DND-41 (cell line): Measurements from ENCODE around the gene GREB1.

Source experiments
- ATAC-seq: fragments of 200-7000 bp; cut with Tn5 transposase; 3 replicates; pipeline ENCODE4 v1.9.1; 2021; ENCODE audit warnings: low read depth; ENCODE audit not compliant: insufficient read depth
- DNase-seq: peaks from one replicate; pipeline ENCODE4 v3.0.0-alpha.2; 2020
- H2AFZ ChIP-seq: 2 replicates; pipeline ENCODE4 v1.6.0; 2012; ENCODE audit warnings: low read depth, low read length
- H3K27ac ChIP-seq: 2 replicates; pipeline ENCODE4 v1.5.1; 2012; ENCODE audit warnings: low read length, inconsistent platforms
- H3K27me3 ChIP-seq: fragments of 200-600 bp; sonication (generic); 2 replicates; pipeline ENCODE4 v1.6.0; 2012; ENCODE audit warnings: low read length, mild to moderate bottlenecking, inconsistent platforms; ENCODE audit not compliant: insufficient read depth, poor library complexity
- H3K36me3 ChIP-seq: 2 replicates; pipeline ENCODE4 v1.5.1; 2012; ENCODE audit warnings: low read length, inconsistent platforms; ENCODE audit not compliant: insufficient read depth
- H3K4me1 ChIP-seq: 2 replicates; pipeline ENCODE4 v1.5.1; 2012; ENCODE audit warnings: mild to moderate bottlenecking, low read length; ENCODE audit not compliant: insufficient read depth
- H3K4me2 ChIP-seq: 2 replicates; pipeline ENCODE4 v1.6.0; 2012; ENCODE audit warnings: mild to moderate bottlenecking, moderate library complexity, low read length, inconsistent platforms; ENCODE audit not compliant: insufficient read depth
- H3K4me3 ChIP-seq, 2 experiments: fragments of 200-600 bp in 1 of 2; shearing (Covaris generic) in 1 of 2; 2 replicates each; pipeline ENCODE4 v1.5.1; 2012 to 2016; ENCODE audit warnings: inconsistent platforms in 2 of 2, low read length in 2 of 2, mild to moderate bottlenecking in 2 of 2, low read depth in 1 of 2, moderate library complexity in 1 of 2
- H3K79me2 ChIP-seq: 2 replicates; pipeline ENCODE4 v1.6.0; 2012; ENCODE audit warnings: low read length, inconsistent platforms; ENCODE audit not compliant: insufficient read depth
- H3K9ac ChIP-seq: 2 replicates; pipeline ENCODE4 v1.6.0; 2012; ENCODE audit warnings: low read depth, mild to moderate bottlenecking, inconsistent platforms, low read length, moderate library complexity
- H3K9me3 ChIP-seq: 2 replicates; pipeline ENCODE4 v1.5.1; 2012; ENCODE audit warnings: low read length, moderate library complexity, mild to moderate bottlenecking, inconsistent platforms; ENCODE audit not compliant: insufficient read depth, severe bottlenecking
- H4K20me1 ChIP-seq: 2 replicates; pipeline ENCODE4 v1.6.0; 2012; ENCODE audit warnings: low read length; ENCODE audit not compliant: insufficient read depth
- EZH2 ChIP-seq: IDR thresholded peaks from 3 replicates; pipeline ENCODE4 v1.6.1; 2012; ENCODE audit warnings: borderline replicate concordance, low read depth, mild to moderate bottlenecking, moderate library complexity, low read length, inconsistent platforms; ENCODE audit not compliant: severe bottlenecking
- TF ChIP-seq, protein P1 (sequence below): IDR thresholded peaks from 2 replicates; pipeline ENCODE4 v1.5.1; 2012; ENCODE audit warnings: borderline replicate concordance, low read length, moderate library complexity, mild to moderate bottlenecking; ENCODE audit not compliant: poor library complexity, severe bottlenecking; ENCODE audit errors: extremely low read depth

Gene GREB1

DNA sequence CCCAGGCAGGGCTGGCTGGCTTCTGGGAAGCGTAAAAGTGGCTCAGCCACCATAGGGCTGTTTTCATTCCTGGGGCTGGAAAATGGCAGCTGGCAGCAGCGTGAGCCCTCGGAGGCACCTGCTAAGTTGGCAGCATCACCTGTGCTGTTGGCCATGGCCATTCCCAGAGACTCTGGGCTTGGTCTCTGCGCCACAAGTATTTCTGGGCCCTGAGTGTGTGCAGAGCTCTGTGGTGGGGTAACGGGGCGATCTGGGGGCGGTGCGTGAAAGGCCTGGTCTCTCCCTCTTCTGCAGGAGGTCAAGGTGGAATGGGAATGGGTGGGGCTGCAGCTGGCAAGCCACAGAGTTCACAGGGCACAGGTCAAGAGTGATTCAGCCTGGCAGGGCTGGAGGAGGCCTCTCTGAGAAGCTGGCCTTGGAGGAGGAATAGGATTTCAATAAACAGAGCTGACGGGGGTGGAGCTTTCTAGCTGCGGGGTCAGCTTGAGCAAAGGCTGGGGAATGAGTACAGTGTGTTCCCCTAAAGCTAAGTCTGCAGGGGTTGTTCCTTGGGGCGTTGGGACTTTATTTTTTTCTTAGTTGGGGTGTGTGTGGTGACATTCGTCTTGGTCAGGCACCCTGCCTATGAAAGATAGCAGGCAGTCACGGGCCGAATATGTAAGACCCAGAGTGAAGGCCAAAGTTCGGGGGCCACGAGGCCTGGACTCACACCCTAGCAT is 146.5 kb downstream of the GREB1 start:
- ATAC-seq (no peak), DNase-seq (no peak)
- Histone ChIP-seq H2AFZ (no peak overlapping the region), H3K9ac (no peak overlapping the region), H3K27me3 (no peaks in the 10 kb centered on the region), H4K20me1 (no peaks in the 10 kb centered on the region), H3K4me2 (no peak overlapping the region), H3K4me3 (no peak overlapping the region), H3K9me3 (no peaks in the 10 kb centered on the region), H3K27ac (no peak overlapping the region), H3K79me2 (no peaks in the 10 kb centered on the region), H3K36me3 (no peaks in the 10 kb centered on the region), H3K4me1 (peaks cover 4% of the 10 kb centered on the region; the same call in 1 of the 2 replicates)
- TF ChIP-seq, protein P1, sequence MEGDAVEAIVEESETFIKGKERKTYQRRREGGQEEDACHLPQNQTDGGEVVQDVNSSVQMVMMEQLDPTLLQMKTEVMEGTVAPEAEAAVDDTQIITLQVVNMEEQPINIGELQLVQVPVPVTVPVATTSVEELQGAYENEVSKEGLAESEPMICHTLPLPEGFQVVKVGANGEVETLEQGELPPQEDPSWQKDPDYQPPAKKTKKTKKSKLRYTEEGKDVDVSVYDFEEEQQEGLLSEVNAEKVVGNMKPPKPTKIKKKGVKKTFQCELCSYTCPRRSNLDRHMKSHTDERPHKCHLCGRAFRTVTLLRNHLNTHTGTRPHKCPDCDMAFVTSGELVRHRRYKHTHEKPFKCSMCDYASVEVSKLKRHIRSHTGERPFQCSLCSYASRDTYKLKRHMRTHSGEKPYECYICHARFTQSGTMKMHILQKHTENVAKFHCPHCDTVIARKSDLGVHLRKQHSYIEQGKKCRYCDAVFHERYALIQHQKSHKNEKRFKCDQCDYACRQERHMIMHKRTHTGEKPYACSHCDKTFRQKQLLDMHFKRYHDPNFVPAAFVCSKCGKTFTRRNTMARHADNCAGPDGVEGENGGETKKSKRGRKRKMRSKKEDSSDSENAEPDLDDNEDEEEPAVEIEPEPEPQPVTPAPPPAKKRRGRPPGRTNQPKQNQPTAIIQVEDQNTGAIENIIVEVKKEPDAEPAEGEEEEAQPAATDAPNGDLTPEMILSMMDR = no peak
- no peak for TF ChIP-seq EZH2

DNA sequence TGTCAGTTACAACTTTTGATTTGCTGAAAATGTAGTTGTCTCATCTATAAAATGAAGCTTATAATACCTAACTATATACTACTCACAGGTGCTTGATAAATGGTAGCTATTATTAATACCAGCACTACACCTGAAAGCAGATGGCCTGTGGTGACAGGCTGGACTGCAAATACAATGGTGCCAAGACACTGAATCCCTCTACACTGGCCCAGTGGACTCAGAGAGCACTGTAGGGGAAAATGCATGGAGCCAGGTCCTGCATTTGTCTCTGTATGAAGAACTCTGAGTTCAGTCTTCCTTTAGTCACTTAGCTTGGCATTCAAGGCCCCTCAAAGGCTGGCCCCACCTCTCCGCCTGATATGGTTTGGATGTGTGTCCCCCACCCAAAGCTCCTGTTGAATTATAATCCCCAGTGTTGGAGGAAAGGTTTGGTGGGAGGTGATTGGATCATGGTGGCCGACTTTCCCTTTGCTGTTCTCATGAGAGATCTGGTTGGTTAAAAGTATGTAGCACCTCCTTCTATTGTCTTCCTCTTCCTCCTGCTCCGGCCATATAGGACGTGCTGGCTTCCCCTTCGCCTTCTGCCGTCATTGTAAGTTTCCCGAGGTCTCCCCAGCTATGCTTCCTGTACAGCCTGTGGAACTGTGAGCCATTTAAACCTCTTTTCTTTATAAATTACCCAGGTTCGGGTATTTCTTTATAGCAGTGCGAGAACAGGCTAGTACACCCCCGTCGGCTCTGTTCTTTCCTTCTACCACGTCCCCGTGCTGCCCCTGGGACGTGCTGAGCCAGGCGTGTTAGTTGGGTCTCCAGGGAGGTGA is 147.3 kb downstream of the GREB1 start:
- no peaks in the 10 kb centered on the region for H3K9me3 ChIP-seq
- H3K27ac ChIP-seq = no peak overlapping the region
- no peak overlapping the region for H2AFZ ChIP-seq
- H3K4me3 ChIP-seq = no peak overlapping the region
- H3K4me1 ChIP-seq = peaks cover 4% of the 10 kb centered on the region; the same call in 1 of the 2 replicates
- ATAC-seq (no peak), DNase-seq (no peak)
- no peak overlapping the region for H3K9ac ChIP-seq
- H3K36me3 ChIP-seq = no peaks in the 10 kb centered on the region
- TF ChIP-seq EZH2 = no peak
- TF ChIP-seq, protein P1 = no peak
- H3K4me2 ChIP-seq = no peak overlapping the region
- H4K20me1 ChIP-seq = no peaks in the 10 kb centered on the region
- no peaks in the 10 kb centered on the region for H3K27me3 ChIP-seq
- no peaks in the 10 kb centered on the region for H3K79me2 ChIP-seq

DNA sequence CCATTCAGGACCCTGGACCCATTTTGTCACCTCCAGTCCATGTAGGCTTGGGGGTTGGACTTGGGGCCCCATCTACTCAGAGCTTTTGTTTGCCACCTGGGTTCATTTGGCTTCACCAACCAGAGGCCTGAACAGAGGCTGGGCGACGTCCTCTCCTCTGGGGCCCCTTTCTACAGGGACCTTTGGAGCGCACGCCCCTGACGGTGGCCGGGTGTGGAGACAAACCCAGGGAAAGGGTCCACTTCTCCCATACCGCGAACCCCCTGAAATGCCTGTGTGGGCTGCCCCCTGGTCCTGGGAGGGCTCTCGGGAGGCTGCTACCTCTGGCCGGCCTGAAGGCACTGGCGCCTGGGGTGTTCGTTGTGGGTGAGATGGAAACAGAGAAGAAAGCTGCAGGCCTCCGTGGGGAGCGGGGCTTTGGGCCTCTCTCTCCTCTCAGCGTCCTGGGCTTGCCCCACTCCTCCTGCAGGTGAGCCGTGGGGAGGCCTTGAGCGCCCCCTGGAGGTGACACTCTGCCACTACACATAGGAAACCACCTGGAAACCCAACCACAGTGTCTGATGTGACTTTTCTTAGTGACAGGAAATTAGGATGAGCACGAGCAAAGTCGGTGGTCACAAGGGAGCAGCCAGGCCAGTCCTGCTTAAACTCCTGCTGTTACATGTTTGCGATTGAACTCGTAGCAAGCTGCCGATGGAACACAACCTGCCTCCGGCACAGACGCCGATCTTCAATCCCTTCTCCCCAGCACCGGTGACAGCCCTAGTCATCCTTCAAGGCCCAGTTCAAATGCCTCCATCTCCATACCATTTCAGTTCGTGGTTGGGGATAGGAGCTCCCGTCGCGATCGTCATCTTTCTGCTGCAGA is 148.1 kb downstream of the GREB1 start:
- Histone ChIP-seq H3K27me3 (no peaks in the 10 kb centered on the region), H3K36me3 (no peaks in the 10 kb centered on the region), H3K4me1 (peaks cover 4% of the 10 kb centered on the region; the same call in 1 of the 2 replicates), H3K9me3 (no peaks in the 10 kb centered on the region), H3K4me3 (no peak overlapping the region), H4K20me1 (no peaks in the 10 kb centered on the region), H3K9ac (no peak overlapping the region), H3K4me2 (no peak overlapping the region), H2AFZ (no peak overlapping the region), H3K27ac (no peak overlapping the region), H3K79me2 (no peaks in the 10 kb centered on the region)
- TF ChIP-seq, protein P1 = peak; percentile 93
- TF ChIP-seq EZH2 = no peak
- DNase-seq = peak; percentile 75
- ATAC-seq = peak; percentile 90
